Measurements from ENCODE around the gene HSPB9. TPM values are rescaled to one million over a fixed set of nuclear protein-coding genes. Genes with fewer than 3 reads are reported as not detected.

The HSPB9 gene
- total and polyA plus RNA-seq, 10 of the 15 experiments (the other 5 are each of a cell fraction or from before 2014, with no cell fraction given), result 0.04 to 0.40 (median 0.11) TPM; not detected in 7

DNA sequence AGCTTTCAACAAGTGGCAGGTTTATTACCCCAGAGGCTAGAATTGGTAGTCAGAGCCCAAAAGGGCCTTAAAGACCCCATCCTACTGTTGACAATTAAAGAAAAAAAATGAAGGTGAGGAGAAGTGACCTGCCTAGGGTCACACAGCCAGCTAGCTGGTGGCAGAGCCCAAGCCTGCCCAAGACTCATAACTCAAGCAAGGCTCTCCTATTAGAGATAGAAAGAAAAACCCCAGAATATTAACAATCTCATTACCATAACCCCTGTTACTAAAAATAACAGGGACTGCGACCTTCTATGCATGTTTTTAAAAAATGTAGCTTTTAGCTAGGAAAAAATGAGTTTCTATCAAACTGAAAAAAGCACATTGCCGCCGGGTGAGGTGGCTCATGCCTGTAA lies 14.0 kb downstream of the HSPB9 start:
- SMC1A ChIA-PET (ENCODE audit: uncharacterized antibody, unreplicated experiment), result interaction anchor here (1.4 to 1.8 kb wide), 2 partner anchors 17 to 112 kb away, joined by 3 to 4 read pairs; no protein-coding TSS in a partner anchor
- TF ChIP-seq SIN3A (IDR thresholded peaks at IDR 0.05; ENCODE audit: low read depth, low read length), result no peak
- TF ChIP-seq, protein P1, sequence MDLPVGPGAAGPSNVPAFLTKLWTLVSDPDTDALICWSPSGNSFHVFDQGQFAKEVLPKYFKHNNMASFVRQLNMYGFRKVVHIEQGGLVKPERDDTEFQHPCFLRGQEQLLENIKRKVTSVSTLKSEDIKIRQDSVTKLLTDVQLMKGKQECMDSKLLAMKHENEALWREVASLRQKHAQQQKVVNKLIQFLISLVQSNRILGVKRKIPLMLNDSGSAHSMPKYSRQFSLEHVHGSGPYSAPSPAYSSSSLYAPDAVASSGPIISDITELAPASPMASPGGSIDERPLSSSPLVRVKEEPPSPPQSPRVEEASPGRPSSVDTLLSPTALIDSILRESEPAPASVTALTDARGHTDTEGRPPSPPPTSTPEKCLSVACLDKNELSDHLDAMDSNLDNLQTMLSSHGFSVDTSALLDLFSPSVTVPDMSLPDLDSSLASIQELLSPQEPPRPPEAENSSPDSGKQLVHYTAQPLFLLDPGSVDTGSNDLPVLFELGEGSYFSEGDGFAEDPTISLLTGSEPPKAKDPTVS (IDR thresholded peaks at IDR 0.05; ENCODE audit: low read depth, low read length), result no peak
- no peak for TF ChIP-seq SMAD5 (IDR thresholded peaks at IDR 0.05; ENCODE audit: low read depth)
- no TSS peak for BruUV-seq (replicated peaks)
- H2AFZ ChIP-seq (ENCODE audit: control insufficient read depth, low read depth, low read length), result no peak overlapping the region
- H3K9me3 ChIP-seq (replicated peaks; ENCODE audit: control insufficient read depth, insufficient read depth, low read length), result no peaks in the 10 kb centered on the region
- in situ Hi-C loops (cut with MboI) (no loop called here), intact Hi-C loops (cut with micrococcal nuclease; ENCODE audit: unreplicated experiment) (no loop called here)
- peaks cover 23% of the 10 kb centered on the region; the same call in 1 of the 2 replicates for H4K20me1 ChIP-seq (ENCODE audit: control insufficient read depth, insufficient read depth)
- RAD21 ChIA-PET (ENCODE audit: unreplicated experiment), result interaction anchor here (1.7 to 2.6 kb wide), 2 partner anchors 17 to 44 kb away, joined by 5 to 10 read pairs; partner anchors contain the start of gene KCNH4
- no peak overlapping the region for H3K27ac ChIP-seq (ENCODE audit: control insufficient read depth, insufficient read depth)
- CTCF ChIA-PET, result interaction anchor here (1.4 to 3.0 kb wide), 8 partner anchors 16 to 266 kb away, joined by 3 to 10 read pairs (median 5); partner anchors contain the start of gene KAT2A
- ATAC-seq (no peak), FAIRE-seq (no peak), DNase-seq (ENCODE audit: low read depth, low spot score) (no peak)
- H3K4me3 ChIP-seq, result no peak overlapping the region
- no peaks in the 10 kb centered on the region for H3K27me3 ChIP-seq (replicated peaks in 1 of 2; ENCODE audit: control insufficient read depth in 2 of 2, insufficient read depth in 2 of 2, low read length in 1 of 2)
- H3K9ac ChIP-seq (ENCODE audit: control insufficient read depth, insufficient read depth, low read length), result no peak overlapping the region
- POLR2A ChIA-PET, result interaction anchor here (0.9 to 1.8 kb wide), 4 partner anchors 17 to 31 kb away, joined by 3 to 6 read pairs (median 4); no protein-coding TSS in a partner anchor
- peaks cover 43% of the 10 kb centered on the region for H3K79me2 ChIP-seq (ENCODE audit: control insufficient read depth, insufficient read depth, low read length)
- no peak overlapping the region for H3K4me2 ChIP-seq (ENCODE audit: control insufficient read depth, insufficient read depth)
- 30% methylated on average over 3 of the region's 3 CpGs for WGBS (ENCODE audit: insufficient coverage, insufficient replicate concordance, low lambda C conversion rate, missing lambda C conversion rate)
- H3K36me3 ChIP-seq (ENCODE audit: control insufficient read depth in 2 of 2, insufficient read depth in 2 of 2, low read length in 1 of 2), result peaks cover 8 to 11% of the 10 kb centered on the region in 2 experiments; a peak in 3 of 4 replicates
- H3K4me1 ChIP-seq (ENCODE audit: control insufficient read depth, insufficient read depth, low read length), result peaks cover 25% of the 10 kb centered on the region
